ENCODE results near the gene FN1. TPM values are rescaled to one million over a fixed set of nuclear protein-coding genes. Genes with fewer than 3 reads are reported as not detected.
A peak's percentile ranks its signal among the peaks of the same experiment; 100 is the strongest.

Gene FN1
- total RNA-seq, 1 experiment from 2014 or later: 1,570 TPM

GRCh38 chr2:215378045-215378444 lies 57.8 kb downstream of the FN1 start:
- peak overlapping the region; percentile 41 for H3K27ac ChIP-seq (ENCODE audit: low read depth, low read length, poor library complexity, severe bottlenecking)
- BruUV-seq (replicated peaks): no TSS peak
- intact Hi-C loops (cut with micrococcal nuclease; ENCODE audit: unreplicated experiment): no loop called here
- no peaks in the 10 kb centered on the region for H3K4me1 ChIP-seq (ENCODE audit: insufficient read depth, low read length, poor library complexity, severe bottlenecking)
- no peak for DNase-seq (ENCODE audit: low spot score)
- no peaks in the 10 kb centered on the region for H3K27me3 ChIP-seq (replicated peaks; ENCODE audit: insufficient read depth, low read depth, low read length, poor library complexity)
- H3K36me3 ChIP-seq (ENCODE audit: insufficient read depth, low read length, poor library complexity, severe bottlenecking): peaks cover 100% of the 10 kb centered on the region
- TF ChIP-seq EZH2 (IDR thresholded peaks at IDR 0.05; ENCODE audit: borderline replicate concordance, low read depth, low read length, poor library complexity, severe bottlenecking) (no peak), CTCF (conservative IDR thresholded peaks at IDR 0.05; ENCODE audit: low read depth, low read length) (no peak)
- POLR2A ChIA-PET (ENCODE audit: low non-redundant PET): no interaction called here
- no peak overlapping the region for H3K4me3 ChIP-seq (ENCODE audit: low read depth, low read length, poor library complexity, severe bottlenecking)
- CTCF ChIA-PET: no interaction called here
- H3K9me3 ChIP-seq (ENCODE audit: low read depth, low read length, poor library complexity, severe bottlenecking): no peaks in the 10 kb centered on the region

- no peaks in the 10 kb centered on the region for H3K9me3 ChIP-seq (ENCODE audit: low read depth, low read length, poor library complexity, severe bottlenecking)
- intact Hi-C loops (cut with micrococcal nuclease; ENCODE audit: unreplicated experiment): no loop called here
- no peak for DNase-seq (ENCODE audit: low spot score)
- H3K27me3 ChIP-seq (replicated peaks; ENCODE audit: insufficient read depth, low read depth, low read length, poor library complexity): no peaks in the 10 kb centered on the region
- POLR2A ChIA-PET (ENCODE audit: low non-redundant PET): no interaction called here
- no TSS peak for BruUV-seq (replicated peaks)
- H3K36me3 ChIP-seq (ENCODE audit: insufficient read depth, low read length, poor library complexity, severe bottlenecking): peaks cover 100% of the 10 kb centered on the region
- no peak overlapping the region for H3K4me3 ChIP-seq (ENCODE audit: low read depth, low read length, poor library complexity, severe bottlenecking)
- CTCF ChIA-PET: interaction anchor here (0.7 kb wide), 1 partner anchor 423 kb away, joined by 3 read pairs; no protein-coding TSS in a partner anchor
- no peak for TF ChIP-seq CTCF (conservative IDR thresholded peaks at IDR 0.05; ENCODE audit: low read depth, low read length)
- no peak for TF ChIP-seq EZH2 (IDR thresholded peaks at IDR 0.05; ENCODE audit: borderline replicate concordance, low read depth, low read length, poor library complexity, severe bottlenecking)
- H3K27ac ChIP-seq (ENCODE audit: low read depth, low read length, poor library complexity, severe bottlenecking): no peak overlapping the region
- H3K4me1 ChIP-seq (ENCODE audit: insufficient read depth, low read length, poor library complexity, severe bottlenecking): no peaks in the 10 kb centered on the region
These were observed 58.6 kb downstream of the FN1 start for GRCh38 chr2:215377283-215377682.

GRCh38 chr2:215376103-215376780 lies 59.6 kb downstream of the FN1 start:
- intact Hi-C loops (cut with micrococcal nuclease; ENCODE audit: unreplicated experiment): no loop called here
- DNase-seq (ENCODE audit: low spot score): no peak
- H3K27ac ChIP-seq (ENCODE audit: low read depth, low read length, poor library complexity, severe bottlenecking): no peak overlapping the region
- H3K36me3 ChIP-seq (ENCODE audit: insufficient read depth, low read length, poor library complexity, severe bottlenecking): peaks cover 100% of the 10 kb centered on the region
- H3K4me1 ChIP-seq (ENCODE audit: insufficient read depth, low read length, poor library complexity, severe bottlenecking): no peaks in the 10 kb centered on the region
- no peak overlapping the region for H3K4me3 ChIP-seq (ENCODE audit: low read depth, low read length, poor library complexity, severe bottlenecking)
- no peak for TF ChIP-seq CTCF (conservative IDR thresholded peaks at IDR 0.05; ENCODE audit: low read depth, low read length)
- TF ChIP-seq EZH2 (IDR thresholded peaks at IDR 0.05; ENCODE audit: borderline replicate concordance, low read depth, low read length, poor library complexity, severe bottlenecking): no peak
- CTCF ChIA-PET: no interaction called here
- H3K27me3 ChIP-seq (replicated peaks; ENCODE audit: insufficient read depth, low read depth, low read length, poor library complexity): no peaks in the 10 kb centered on the region
- BruUV-seq (replicated peaks): no TSS peak
- POLR2A ChIA-PET (ENCODE audit: low non-redundant PET): no interaction called here
- no peaks in the 10 kb centered on the region for H3K9me3 ChIP-seq (ENCODE audit: low read depth, low read length, poor library complexity, severe bottlenecking)
